Heart left ventricle (tissue), 16 donors: ENCODE data around the gene SH3YL1. TPM values are rescaled to one million over a fixed set of nuclear protein-coding genes. Genes with fewer than 3 reads are reported as not detected.

Experiments
- ATAC-seq, 4 donors: fragments of 200-7000 bp; cut with Tn5 transposase; one replicate each; pipeline ENCODE4 v1.9.1; 2020 to 2022; ENCODE audit warnings: moderate library complexity in 4 of 4, mild to moderate bottlenecking in 3 of 4, moderate number of reproducible peaks in 1 of 4
- DNase-seq, 5 donors: peaks; one replicate each; pipeline ENCODE4 v3.0.0-alpha.2; 2020
- H3K27ac ChIP-seq, 12 donors: fragments of 200-600 bp; sonication (generic) in 4 of 12; one replicate each; pipeline versions ENCODE4 v1.5.0 to v1.8.0; 2016 to 2022; ENCODE audit warnings: mild to moderate bottlenecking in 2 of 12
- H3K27me3 ChIP-seq, 9 donors: fragments of 200-600 bp; sonication (generic) in 2 of 9; one replicate each; pipeline versions ENCODE4 v1.5.1 to v1.8.0; 2016 to 2022; ENCODE audit warnings: mild to moderate bottlenecking in 3 of 9
- H3K36me3 ChIP-seq, 9 donors: fragments of 200-600 bp; sonication (generic) in 2 of 9; one replicate each; pipeline versions ENCODE4 v1.5.0 to v1.8.0; 2018 to 2022; ENCODE audit warnings: mild to moderate bottlenecking in 2 of 9
- H3K4me1 ChIP-seq, 12 donors: fragments of 200-600 bp; sonication (generic) in 4 of 12; one replicate each; pipeline versions ENCODE4 v1.5.0 to v1.8.0; 2016 to 2022; ENCODE audit warnings: mild to moderate bottlenecking in 3 of 12
- H3K4me3 ChIP-seq, 12 donors: fragments of 200-600 bp; sonication (generic) in 4 of 12; one replicate each; pipeline versions ENCODE4 v1.5.0 to v1.8.0; 2017 to 2022; ENCODE audit warnings: mild to moderate bottlenecking in 9 of 12, moderate library complexity in 4 of 12
- H3K9me3 ChIP-seq, 12 donors: fragments of 200-600 bp; sonication (generic) in 4 of 12; one replicate each; pipeline versions ENCODE4 v1.5.0 to v1.8.0; 2016 to 2022; ENCODE audit warnings: mild to moderate bottlenecking in 1 of 12
- POLR2A ChIP-seq, 2 donors: fragments of 450-650 bp; IDR thresholded peaks; one replicate each; pipeline ENCODE4 v1.6.1; 2017; ENCODE audit warnings: antibody characterized with exemption in 2 of 2, mild to moderate bottlenecking in 2 of 2, moderate library complexity in 2 of 2
- WGBS, 4 donors: extraction: QIAGEN DNeasy Blood & Tissue Kit in 2 of 4; methylation state at CpG; one replicate each; pipeline versions ENCODE4 v1.1.5 to v1.1.7; 2013 to 2018; 5-methylcytosine and 5-hydroxymethylcytosine counted together
- intact Hi-C, 10 donors: fragments of 100-400 bp; cut with DNase I; formaldehyde crosslinking; loops; one replicate each; pipeline versions ENCODE4 v1.11.1 to v1.14.2; 2022
- polyA plus RNA-seq, 2 donors: library from polyadenylated mRNA; stranded (reverse); fragments of 200-250 nt; gene quantifications; one replicate each; pipeline ENCODE4 v1.2.3, GENCODE V29; 2013
- total RNA-seq, 9 donors: library from RNA; depleted of rRNA in 2 of 9; stranded (reverse); fragments of >200 nt in 2 of 9; fragmentation: NEBNext Ultra II Directional in 3 of 9; extraction: Animal tissue kit (Norgen Biotek cat#: 25700) in 3 of 9; gene quantifications; one replicate each; pipeline versions ENCODE4 v1.1.0 to v1.2.4, GENCODE V29; 2016 to 2023
- TF ChIP-seq, protein P1 (sequence below), 12 donors: fragments of 200-600 bp; sonication (generic) in 4 of 12; IDR thresholded peaks; one replicate each; pipeline versions ENCODE4 v1.5.0 to v1.8.0; 2018 to 2022; ENCODE audit warnings: antibody characterized with exemption in 12 of 12, mild to moderate bottlenecking in 5 of 12
- donor health status: ischemic (EF 13 %, LVEDD 7.1; RV severe dilation, severe dysfunction).
- donor health status: healthy with polysubstance abuse.
- donor health status: DM: no; HTN: yes; CAD: no.
- donor health status: DM: no; HTN: no; CAD: no.
- donor health status: ischemic (EF 25% LVEDD 6.9; RV normal size, moderate dysfunction).
- donor health status: ischemic (EF 25% LVEDD 5.7; RV mildly dilated, moderate dysfunction).
- donor health status: healthy.
- donor health status: DM: yes; HTN: yes; CAD: no.
- donor health status: ischemic (EF 35%, LVEDD 5.7; RV mildly dilated, moderate dysfunction).
- donor health status: nonischemic (EF 11% LVEDD 7.7; RV severe dilation, severe dysfunction).
- donor health status: DM: yes; HTN: yes; CAD: no.
- donor health status: PGD.
- donor health status: ischemic (EF 29% LVEDD 5.4; RV normal size, mild dysfunction).
- donor health status: nonischemic (EF 23%, LVEDD 6.1; RV moderate dilation, normal function).

Gene SH3YL1
- total and polyA plus RNA-seq, 11 donors = 4.9 to 16.4 (median 10.5) TPM

DNA sequence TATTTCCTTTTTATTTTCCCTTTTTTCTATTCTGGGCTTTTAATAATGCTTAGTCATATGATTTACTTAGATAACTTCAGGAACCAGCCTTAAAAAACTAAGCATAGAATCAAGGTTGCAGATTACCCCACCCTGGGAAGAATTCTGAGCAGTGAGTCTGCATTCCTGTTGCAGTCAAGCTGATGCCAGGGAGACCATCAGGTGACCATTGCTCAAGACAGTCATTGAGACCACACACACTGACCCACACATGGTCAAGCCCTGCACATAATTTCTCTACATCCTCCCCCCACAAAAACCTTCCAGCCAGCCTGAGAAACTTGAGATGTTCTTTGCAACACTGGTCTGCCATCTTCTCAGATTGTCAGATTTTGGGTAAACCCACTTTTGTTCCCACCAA is 83.9 kb downstream of the SH3YL1 start:
- DNase-seq (no peak), ATAC-seq (no peak)
- intact Hi-C loops = no loop called here
- TF ChIP-seq, protein P1, sequence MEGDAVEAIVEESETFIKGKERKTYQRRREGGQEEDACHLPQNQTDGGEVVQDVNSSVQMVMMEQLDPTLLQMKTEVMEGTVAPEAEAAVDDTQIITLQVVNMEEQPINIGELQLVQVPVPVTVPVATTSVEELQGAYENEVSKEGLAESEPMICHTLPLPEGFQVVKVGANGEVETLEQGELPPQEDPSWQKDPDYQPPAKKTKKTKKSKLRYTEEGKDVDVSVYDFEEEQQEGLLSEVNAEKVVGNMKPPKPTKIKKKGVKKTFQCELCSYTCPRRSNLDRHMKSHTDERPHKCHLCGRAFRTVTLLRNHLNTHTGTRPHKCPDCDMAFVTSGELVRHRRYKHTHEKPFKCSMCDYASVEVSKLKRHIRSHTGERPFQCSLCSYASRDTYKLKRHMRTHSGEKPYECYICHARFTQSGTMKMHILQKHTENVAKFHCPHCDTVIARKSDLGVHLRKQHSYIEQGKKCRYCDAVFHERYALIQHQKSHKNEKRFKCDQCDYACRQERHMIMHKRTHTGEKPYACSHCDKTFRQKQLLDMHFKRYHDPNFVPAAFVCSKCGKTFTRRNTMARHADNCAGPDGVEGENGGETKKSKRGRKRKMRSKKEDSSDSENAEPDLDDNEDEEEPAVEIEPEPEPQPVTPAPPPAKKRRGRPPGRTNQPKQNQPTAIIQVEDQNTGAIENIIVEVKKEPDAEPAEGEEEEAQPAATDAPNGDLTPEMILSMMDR (IDR thresholded peaks at IDR 0.05) = no peak
- no peak for TF ChIP-seq POLR2A (IDR thresholded peaks at IDR 0.05)
- H3K9me3 ChIP-seq = peaks cover 0 to 5% (median 0%) of the 10 kb centered on the region in 12 donors
- H3K4me1 ChIP-seq = peaks cover 0 to 5% (median 0%) of the 10 kb centered on the region in 12 donors
- no peak overlapping the region for H3K4me3 ChIP-seq
- no peaks in the 10 kb centered on the region for H3K36me3 ChIP-seq
- H3K27me3 ChIP-seq = peaks cover 0 to 6% (median 0%) of the 10 kb centered on the region in 9 donors
- no peak overlapping the region for H3K27ac ChIP-seq

DNA sequence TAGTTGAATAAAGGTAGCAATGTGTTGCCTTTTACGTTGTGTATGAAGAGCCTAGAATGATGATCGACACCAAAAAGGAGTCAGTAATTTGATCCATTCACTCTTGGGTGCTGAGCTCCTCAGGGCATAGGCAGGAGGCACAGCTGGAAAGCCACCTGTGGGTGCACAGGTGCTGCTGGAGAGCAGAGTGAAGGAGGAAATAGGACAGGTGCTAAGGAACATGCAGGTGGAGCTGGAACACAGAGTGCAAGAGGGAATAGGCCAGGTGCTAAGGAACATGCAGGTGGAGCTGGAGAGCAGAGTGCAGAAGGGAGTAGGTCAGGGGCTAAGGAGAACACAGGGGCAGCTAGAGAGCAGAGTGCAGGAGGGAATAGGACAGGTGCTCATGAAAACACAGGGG is 86.1 kb downstream of the SH3YL1 start:
- H3K9me3 ChIP-seq = peaks cover 0 to 3% (median 0%) of the 10 kb centered on the region in 12 donors
- no peaks in the 10 kb centered on the region for H3K36me3 ChIP-seq
- intact Hi-C loops = no loop called here
- 75 to 88% (median 77%) methylated on average over 2 of the region's 2 CpGs for WGBS, 4 donors
- no peak overlapping the region for H3K27ac ChIP-seq
- H3K4me1 ChIP-seq = peaks cover 0 to 5% (median 0%) of the 10 kb centered on the region in 12 donors
- ATAC-seq = no peak
- no peak overlapping the region for H3K4me3 ChIP-seq
- H3K27me3 ChIP-seq = peaks cover 0 to 6% (median 0%) of the 10 kb centered on the region in 9 donors
- TF ChIP-seq POLR2A (IDR thresholded peaks at IDR 0.05) = no peak
- TF ChIP-seq, protein P1 (IDR thresholded peaks at IDR 0.05) = no peak
- DNase-seq = no peak

DNA sequence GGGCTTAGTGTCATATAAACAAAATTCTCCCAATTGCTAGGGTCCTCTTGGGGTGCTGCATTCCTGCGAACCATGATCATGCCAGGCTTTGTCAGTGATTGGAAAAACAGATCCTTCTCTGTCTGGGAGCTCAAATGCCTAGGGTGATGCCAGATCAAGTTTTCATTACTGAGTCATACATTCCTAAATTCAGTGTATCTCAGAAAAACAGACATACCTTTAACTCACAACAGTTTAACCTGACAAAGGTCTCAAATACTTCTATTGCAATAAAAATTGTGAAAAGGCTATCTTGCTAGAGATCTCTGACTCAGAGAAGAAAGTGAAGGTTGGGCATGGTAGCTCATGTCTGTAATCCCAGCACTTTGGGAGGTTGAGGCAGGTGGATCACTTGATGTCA is 86.9 kb downstream of the SH3YL1 start:
- Histone ChIP-seq H3K36me3 (no peaks in the 10 kb centered on the region), H3K9me3 (no peaks in the 10 kb centered on the region), H3K27me3 (peaks cover 0 to 12% (median 0%) of the 10 kb centered on the region in 9 donors), H3K4me1 (peaks cover 0 to 5% (median 0%) of the 10 kb centered on the region in 12 donors), H3K4me3 (no peak overlapping the region), H3K27ac (no peak overlapping the region)
- TF ChIP-seq POLR2A (IDR thresholded peaks at IDR 0.05) = no peak
- TF ChIP-seq, protein P1 (IDR thresholded peaks at IDR 0.05) = no peak
- 69 to 75% (median 69%) methylated on average over 1 of the region's 1 CpG for WGBS, 4 donors
- intact Hi-C loops = no loop called here
- no peak for DNase-seq
- no peak for ATAC-seq

DNA sequence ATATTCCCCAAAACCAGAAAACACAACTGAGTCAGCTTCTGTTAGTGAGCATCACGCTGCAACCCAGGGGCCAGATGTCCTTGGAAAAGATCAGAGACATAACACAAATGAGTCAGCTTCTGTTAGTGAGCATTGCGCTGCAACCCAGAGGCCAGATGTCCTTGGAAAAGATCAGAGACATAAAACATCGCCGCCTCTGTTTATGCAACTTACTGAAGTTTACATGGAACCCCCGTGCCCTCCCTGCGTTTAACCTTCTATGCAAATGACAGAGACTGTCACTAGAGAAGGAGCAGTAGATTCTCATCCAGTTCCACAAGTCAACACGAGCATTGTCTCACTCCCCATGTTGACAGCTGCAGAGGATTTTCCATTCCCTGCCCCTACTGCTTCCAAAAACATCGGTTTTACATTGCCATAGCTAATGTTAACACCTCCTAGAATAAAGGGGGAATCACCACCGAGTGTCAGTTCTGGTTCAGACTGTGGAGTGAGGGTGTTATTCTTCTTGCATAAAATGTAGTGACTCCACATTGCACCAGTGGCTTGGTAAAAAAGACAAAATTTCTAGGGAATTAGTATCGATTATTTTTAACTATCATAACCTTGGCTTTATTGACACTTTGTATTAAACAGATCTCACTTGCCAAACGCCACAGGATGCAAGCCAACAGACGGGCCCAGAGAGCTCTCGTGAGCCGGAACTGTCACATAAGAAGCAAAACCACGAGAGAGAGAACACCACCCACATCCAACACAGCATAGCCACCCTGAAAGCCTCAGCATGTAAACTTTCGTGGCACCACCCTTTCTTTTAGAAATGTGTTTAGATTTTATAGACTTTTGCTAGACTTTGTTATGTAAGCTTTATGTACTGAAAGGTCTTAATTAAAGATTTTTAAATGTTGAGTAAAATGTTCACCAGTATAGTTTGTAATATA is 87.7 kb downstream of the SH3YL1 start:
- DNase-seq (no peak), ATAC-seq (no peak)
- no peaks in the 10 kb centered on the region for H3K9me3 ChIP-seq
- H3K27ac ChIP-seq = no peak overlapping the region
- intact Hi-C loops = no loop called here
- H3K27me3 ChIP-seq = peaks cover 0 to 14% (median 0%) of the 10 kb centered on the region in 9 donors
- no peak overlapping the region for H3K4me3 ChIP-seq
- no peaks in the 10 kb centered on the region for H3K36me3 ChIP-seq
- H3K4me1 ChIP-seq = peaks cover 0 to 5% (median 0%) of the 10 kb centered on the region in 12 donors
- 51 to 63% (median 58%) methylated on average over 16 of the region's 16 CpGs for WGBS, 4 donors
- no peak for TF ChIP-seq POLR2A (IDR thresholded peaks at IDR 0.05)
- TF ChIP-seq, protein P1 (IDR thresholded peaks at IDR 0.05) = no peak
